Calu3 (cell line): ENCODE measurements around the gene ARL17B. TPM values are rescaled to one million over a fixed set of nuclear protein-coding genes. Genes with fewer than 3 reads are reported as not detected.
A peak's percentile ranks its signal among the peaks of the same experiment; 100 is the strongest.
"Not testable (repeated sequence)": the region's sequence is repeated elsewhere in the genome, so short reads cannot be mapped to it uniquely, and the experiment has no call there.

Experiments used
- BruUV-seq: library from RNA; stranded (reverse); fragments of 400-500 nt; replicated peaks from 2 replicates; lab custom pipeline; 2021; lab: Mats Ljungman, UMichigan
- CTCF ChIA-PET: fragments of 300-600 bp; sonication (Branson Sonifier 250); formaldehyde crosslinking; loops from one replicate; lab custom pipeline; 2022; ENCODE audit warnings: antibody characterized with exemption; lab: Charles Lee
- DNase-seq: peaks from one replicate; pipeline ENCODE4 v3.0.0; 2022
- H3K27ac Mint-ChIP-seq: one replicate; pipeline ENCODE4 v1.8.0; 2022; ENCODE audit warnings: mixed read lengths; ENCODE audit not compliant: unreplicated experiment
- H3K27me3 Mint-ChIP-seq: one replicate; pipeline ENCODE4 v1.8.0; 2022; ENCODE audit warnings: mixed read lengths; ENCODE audit not compliant: unreplicated experiment
- H3K36me3 Mint-ChIP-seq: one replicate; pipeline ENCODE4 v1.8.0; 2022; ENCODE audit warnings: mild to moderate bottlenecking, moderate library complexity, mixed read lengths; ENCODE audit not compliant: insufficient read depth, unreplicated experiment
- H3K4me1 Mint-ChIP-seq: one replicate; pipeline ENCODE4 v1.8.0; 2022; ENCODE audit warnings: mild to moderate bottlenecking, low read depth, mixed read lengths; ENCODE audit not compliant: unreplicated experiment
- H3K4me3 Mint-ChIP-seq: one replicate; pipeline ENCODE4 v1.8.0; 2022; ENCODE audit warnings: mild to moderate bottlenecking, low read depth, moderate library complexity, mixed read lengths; ENCODE audit not compliant: unreplicated experiment
- H3K9me3 Mint-ChIP-seq: one replicate; pipeline ENCODE4 v1.8.0; 2022; ENCODE audit warnings: low read depth, mixed read lengths; ENCODE audit not compliant: unreplicated experiment
- intact Hi-C: fragments of 100-400 bp; cut with micrococcal nuclease; formaldehyde crosslinking; loops from one replicate; pipeline ENCODE4 v1.10.0; 2022; ENCODE audit not compliant: unreplicated experiment
- total RNA-seq: library from RNA; stranded (reverse); gene quantifications from 2 replicates; pipeline ENCODE4 v1.2.3, GENCODE V29; 2022

ARL17B gene
- total RNA-seq, 1 experiment from 2014 or later = 41.7 TPM

- H3K36me3 Mint-ChIP-seq, H3K4me1 Mint-ChIP-seq, DNase-seq, H3K27me3 Mint-ChIP-seq, BruUV-seq, H3K4me3 Mint-ChIP-seq, H3K9me3 Mint-ChIP-seq, CTCF ChIA-PET, H3K27ac Mint-ChIP-seq, intact Hi-C loops: not testable (repeated sequence)
These were observed 117.1 kb downstream of the ARL17B start for GRCh38 chr17:46244339-46244913.

GRCh38 chr17:46243928-46244327, 117.6 kb downstream of the ARL17B start:
- CTCF ChIA-PET, DNase-seq, intact Hi-C loops, H3K4me1 Mint-ChIP-seq, H3K9me3 Mint-ChIP-seq, H3K27ac Mint-ChIP-seq, BruUV-seq, H3K36me3 Mint-ChIP-seq, H3K27me3 Mint-ChIP-seq, H3K4me3 Mint-ChIP-seq: not testable (repeated sequence)

GRCh38 chr17:46243505-46243904, 118.1 kb downstream of the ARL17B start:
- H3K27me3 Mint-ChIP-seq, BruUV-seq, H3K9me3 Mint-ChIP-seq, H3K4me3 Mint-ChIP-seq, H3K4me1 Mint-ChIP-seq, H3K27ac Mint-ChIP-seq, H3K36me3 Mint-ChIP-seq, CTCF ChIA-PET, intact Hi-C loops, DNase-seq: not testable (repeated sequence)

- BruUV-seq, CTCF ChIA-PET, H3K9me3 Mint-ChIP-seq: not testable (repeated sequence)
These were observed 130.2 kb downstream of the ARL17B start for GRCh38 chr17:46231359-46231758.

GRCh38 chr17:46225274-46225794, 136.2 kb downstream of the ARL17B start:
- peak; percentile 100 for DNase-seq
- Mint-ChIP-seq H3K36me3 (peaks cover 19% of the 10 kb centered on the region), H3K4me3 (peak overlapping the region; percentile 82), H3K27ac (peak overlapping the region; percentile 69)
- H3K27me3 Mint-ChIP-seq, CTCF ChIA-PET, intact Hi-C loops, H3K4me1 Mint-ChIP-seq, H3K9me3 Mint-ChIP-seq, BruUV-seq: not testable (repeated sequence)

More at GRCh38 chr17:46231359-46231758, 130.2 kb downstream of the ARL17B start:
- H3K27ac Mint-ChIP-seq, H3K4me3 Mint-ChIP-seq, DNase-seq, intact Hi-C loops, H3K4me1 Mint-ChIP-seq: not testable (repeated sequence)
- Mint-ChIP-seq H3K36me3 (peaks cover 12% of the 10 kb centered on the region), H3K27me3 (peaks cover 12% of the 10 kb centered on the region)

- peak overlapping the region; percentile 69 for H3K27ac Mint-ChIP-seq
- DNase-seq = not testable (repeated sequence)
These were observed 136.7 kb downstream of the ARL17B start for GRCh38 chr17:46224864-46225263.

More at GRCh38 chr17:46224864-46225263, 136.7 kb downstream of the ARL17B start:
- BruUV-seq, CTCF ChIA-PET, H3K4me1 Mint-ChIP-seq, intact Hi-C loops, H3K27me3 Mint-ChIP-seq, H3K9me3 Mint-ChIP-seq: not testable (repeated sequence)
- Mint-ChIP-seq H3K36me3 (peaks cover 23% of the 10 kb centered on the region), H3K4me3 (peak overlapping the region; percentile 82)

Other genes with a start within 250 kb of the ARL17B start
- 187 and 190 TPM in 2 replicates for gene KANSL1, start 168.3 kb downstream of the ARL17B start, total RNA-seq
- 8.3 and 8.6 TPM in 2 replicates for gene LRRC37A, start 66.6 kb downstream of the ARL17B start, total RNA-seq
- 35.6 and 38.9 TPM in 2 replicates for gene LRRC37A2, start 150.7 kb upstream of the ARL17B start, total RNA-seq
- 38.2 and 47.7 TPM in 2 replicates for gene ARL17A, start 217.9 kb upstream of the ARL17B start, total RNA-seq
- 79.0 and 89.7 TPM in 2 replicates for gene NSF, start 228.9 kb upstream of the ARL17B start, total RNA-seq